Measurements from ENCODE around the gene MT1M.

DNA sequence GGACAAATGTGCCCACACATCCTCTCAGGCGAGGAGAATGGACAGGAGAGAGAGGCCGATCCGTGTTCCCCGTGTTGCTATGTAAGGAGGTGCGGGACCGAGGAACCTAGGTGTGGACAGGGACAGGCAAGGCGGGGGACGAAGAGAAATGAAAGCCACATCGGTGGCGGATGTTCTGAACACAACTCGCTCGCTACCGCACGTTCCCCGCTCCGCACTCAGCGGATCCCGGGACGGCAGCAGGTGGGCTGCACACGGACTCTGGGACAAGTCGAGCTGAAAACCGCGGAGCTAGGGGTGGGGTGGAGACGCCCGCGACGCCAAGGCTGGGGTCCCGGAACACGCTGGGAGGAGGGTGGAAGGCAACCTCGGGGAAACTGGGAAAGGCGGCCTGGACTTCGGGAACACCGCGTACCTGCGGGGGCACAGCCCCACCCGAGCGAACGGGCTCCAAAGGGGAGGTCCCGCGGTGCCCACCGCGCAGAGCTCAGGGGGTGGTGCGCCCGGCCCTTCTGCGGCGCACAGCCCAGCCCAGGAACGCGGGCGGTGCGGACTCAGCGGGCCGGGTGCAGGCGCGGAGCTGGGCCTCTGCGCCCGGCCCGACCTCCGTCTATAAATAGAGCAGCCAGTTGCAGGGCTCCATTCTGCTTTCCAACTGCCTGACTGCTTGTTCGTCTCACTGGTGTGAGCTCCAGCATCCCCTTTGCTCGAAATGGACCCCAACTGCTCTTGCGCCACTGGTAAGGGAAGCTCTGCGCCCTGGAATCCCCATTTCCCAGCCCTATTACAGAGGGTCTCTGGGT, 7.1 kb upstream of the MT1M start, which contains the start of gene MT1E:
- TF ChIP-seq, protein P1, sequence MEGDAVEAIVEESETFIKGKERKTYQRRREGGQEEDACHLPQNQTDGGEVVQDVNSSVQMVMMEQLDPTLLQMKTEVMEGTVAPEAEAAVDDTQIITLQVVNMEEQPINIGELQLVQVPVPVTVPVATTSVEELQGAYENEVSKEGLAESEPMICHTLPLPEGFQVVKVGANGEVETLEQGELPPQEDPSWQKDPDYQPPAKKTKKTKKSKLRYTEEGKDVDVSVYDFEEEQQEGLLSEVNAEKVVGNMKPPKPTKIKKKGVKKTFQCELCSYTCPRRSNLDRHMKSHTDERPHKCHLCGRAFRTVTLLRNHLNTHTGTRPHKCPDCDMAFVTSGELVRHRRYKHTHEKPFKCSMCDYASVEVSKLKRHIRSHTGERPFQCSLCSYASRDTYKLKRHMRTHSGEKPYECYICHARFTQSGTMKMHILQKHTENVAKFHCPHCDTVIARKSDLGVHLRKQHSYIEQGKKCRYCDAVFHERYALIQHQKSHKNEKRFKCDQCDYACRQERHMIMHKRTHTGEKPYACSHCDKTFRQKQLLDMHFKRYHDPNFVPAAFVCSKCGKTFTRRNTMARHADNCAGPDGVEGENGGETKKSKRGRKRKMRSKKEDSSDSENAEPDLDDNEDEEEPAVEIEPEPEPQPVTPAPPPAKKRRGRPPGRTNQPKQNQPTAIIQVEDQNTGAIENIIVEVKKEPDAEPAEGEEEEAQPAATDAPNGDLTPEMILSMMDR (IDR thresholded peaks at IDR 0.05 in 2 of 3, conservative IDR thresholded peaks at IDR 0.05 in 1 of 3; ENCODE audit: control insufficient read depth in 2 of 3, extremely low read depth in 1 of 3, insufficient read depth in 1 of 3, low read depth in 3 of 3, low read length in 3 of 3): no peak
- TF ChIP-seq SUPT20H (IDR thresholded peaks at IDR 0.05; ENCODE audit: borderline replicate concordance, control insufficient read depth, low read depth, low read length) (no peak), TAF1 (IDR thresholded peaks at IDR 0.05; ENCODE audit: borderline replicate concordance, low read depth, low read length) (no peak), JUND (IDR thresholded peaks at IDR 0.05; ENCODE audit: low read depth, low read length) (no peak), RAD21 (IDR thresholded peaks at IDR 0.05; ENCODE audit: insufficient read depth, low read depth, low read length) (no peak), POLR2A (IDR thresholded peaks at IDR 0.05; ENCODE audit: low read depth, low read length) (no peak), ZNF217 (IDR thresholded peaks at IDR 0.05) (no peak), POLR2AphosphoS5 (IDR thresholded peaks at IDR 0.05; ENCODE audit: low read length) (peak; percentile 87)
- TF ChIP-seq, protein P2, sequence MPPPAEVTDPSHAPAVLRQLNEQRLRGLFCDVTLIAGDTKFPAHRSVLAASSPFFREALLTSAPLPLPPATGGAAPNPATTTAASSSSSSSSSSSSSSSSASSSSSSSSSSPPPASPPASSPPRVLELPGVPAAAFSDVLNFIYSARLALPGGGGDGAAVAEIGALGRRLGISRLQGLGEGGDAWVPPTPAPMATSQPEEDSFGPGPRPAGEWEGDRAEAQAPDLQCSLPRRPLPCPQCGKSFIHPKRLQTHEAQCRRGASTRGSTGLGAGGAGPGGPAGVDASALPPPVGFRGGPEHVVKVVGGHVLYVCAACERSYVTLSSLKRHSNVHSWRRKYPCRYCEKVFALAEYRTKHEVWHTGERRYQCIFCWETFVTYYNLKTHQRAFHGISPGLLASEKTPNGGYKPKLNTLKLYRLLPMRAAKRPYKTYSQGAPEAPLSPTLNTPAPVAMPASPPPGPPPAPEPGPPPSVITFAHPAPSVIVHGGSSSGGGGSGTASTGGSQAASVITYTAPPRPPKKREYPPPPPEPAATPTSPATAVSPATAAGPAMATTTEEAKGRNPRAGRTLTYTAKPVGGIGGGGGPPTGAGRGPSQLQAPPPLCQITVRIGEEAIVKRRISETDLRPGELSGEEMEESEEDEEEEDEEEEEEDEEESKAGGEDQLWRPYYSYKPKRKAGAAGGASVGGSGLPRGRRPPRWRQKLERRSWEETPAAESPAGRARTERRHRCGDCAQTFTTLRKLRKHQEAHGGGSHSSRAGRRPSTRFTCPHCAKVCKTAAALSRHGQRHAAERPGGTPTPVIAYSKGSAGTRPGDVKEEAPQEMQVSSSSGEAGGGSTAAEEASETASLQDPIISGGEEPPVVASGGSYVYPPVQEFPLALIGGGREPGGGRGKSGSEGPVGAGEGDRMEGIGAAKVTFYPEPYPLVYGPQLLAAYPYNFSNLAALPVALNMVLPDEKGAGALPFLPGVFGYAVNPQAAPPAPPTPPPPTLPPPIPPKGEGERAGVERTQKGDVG (CRISPR knock-in tag; IDR thresholded peaks at IDR 0.05): no peak
- TF ChIP-seq, protein P3, sequence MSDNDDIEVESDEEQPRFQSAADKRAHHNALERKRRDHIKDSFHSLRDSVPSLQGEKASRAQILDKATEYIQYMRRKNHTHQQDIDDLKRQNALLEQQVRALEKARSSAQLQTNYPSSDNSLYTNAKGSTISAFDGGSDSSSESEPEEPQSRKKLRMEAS (IDR thresholded peaks at IDR 0.05; ENCODE audit: low read depth, low read length): no peak
